ENCODE measurements around the gene SLC25A42.
A peak's percentile ranks its signal among the peaks of the same experiment; 100 is the strongest.

The SLC25A42 gene

GRCh38 chr19:19160461-19161035, 96.8 kb downstream of the SLC25A42 start:
- H3K27me3 ChIP-seq (ENCODE audit: insufficient read depth, poor library complexity, severe bottlenecking), result no peaks in the 10 kb centered on the region
- peak; percentile 68; the same call in 1 of the 2 replicates for TF ChIP-seq SPI1 (IDR thresholded peaks at IDR 0.05; ENCODE audit: borderline replicate concordance, low read depth)
- no peak for TF ChIP-seq GABPA (IDR thresholded peaks at IDR 0.05; ENCODE audit: low read depth)
- no peak overlapping the region for H3K4me3 ChIP-seq (replicated peaks; ENCODE audit: insufficient read depth, low read length)

GRCh38 chr19:19162495-19162894, 98.7 kb downstream of the SLC25A42 start:
- no peak overlapping the region for H3K4me3 ChIP-seq (replicated peaks; ENCODE audit: insufficient read depth, low read length)
- DNase-seq (ENCODE audit: low read depth in 1 of 2, low spot score in 1 of 2), result no peak
- TF ChIP-seq REST (IDR thresholded peaks at IDR 0.05; ENCODE audit: insufficient replicate concordance, low read depth), result no peak
- no peak for TF ChIP-seq SPI1 (IDR thresholded peaks at IDR 0.05; ENCODE audit: borderline replicate concordance, low read depth)
- TF ChIP-seq GABPA (IDR thresholded peaks at IDR 0.05; ENCODE audit: low read depth), result no peak
- TF ChIP-seq CTCF (IDR thresholded peaks at IDR 0.05; ENCODE audit: insufficient read depth, low read length), result no peak
- no peak for TF ChIP-seq POLR2AphosphoS5 (IDR thresholded peaks at IDR 0.05; ENCODE audit: low read depth)
- H3K27ac ChIP-seq (replicated peaks), result no peak overlapping the region
- H3K27me3 ChIP-seq (ENCODE audit: insufficient read depth, poor library complexity, severe bottlenecking), result no peaks in the 10 kb centered on the region

More at GRCh38 chr19:19160461-19161035, 96.8 kb downstream of the SLC25A42 start:
- no peak overlapping the region for H3K27ac ChIP-seq (replicated peaks)
- DNase-seq (ENCODE audit: low read depth in 1 of 2, low spot score in 1 of 2), result peak in 1 of 2 experiments; percentile 71

Data from HL-60 (cell line).